Smooth muscle cell (in vitro differentiated cells): ENCODE data around the gene CEACAM3. TPM values are rescaled to one million over a fixed set of nuclear protein-coding genes. Genes with fewer than 3 reads are reported as not detected.
"Not testable (repeated sequence)": the region's sequence is repeated elsewhere in the genome, so short reads cannot be mapped to it uniquely, and the experiment has no call there.

ENCODE experiments used
- DNase-seq: peaks from one replicate; lab custom pipeline; 2025; ENCODE audit not compliant: unreplicated experiment; lab: John Stamatoyannopoulos, UW
- H2AFZ ChIP-seq: fragments of 200-600 bp; sonication (generic); 2 replicates; pipeline ENCODE4 v1.6.0; 2016; ENCODE audit warnings: antibody characterized with exemption, low read depth, mild to moderate bottlenecking
- H3F3A ChIP-seq: fragments of 200-600 bp; sonication (generic); 2 replicates; pipeline ENCODE4 v1.6.0; 2017; ENCODE audit warnings: antibody characterized with exemption, low read depth
- H3K27ac ChIP-seq: fragments of 200-600 bp; sonication (generic); 2 replicates; pipeline ENCODE4 v1.5.1; 2016; ENCODE audit warnings: low read depth, mild to moderate bottlenecking
- H3K27me3 ChIP-seq: fragments of 200-600 bp; sonication (generic); 2 replicates; pipeline ENCODE4 v1.6.1; 2016; ENCODE audit warnings: low read depth, mild to moderate bottlenecking
- H3K36me3 ChIP-seq: fragments of 200-600 bp; sonication (generic); 2 replicates; pipeline ENCODE4 v1.5.1; 2016; ENCODE audit warnings: low read depth
- H3K4me1 ChIP-seq: fragments of 200-600 bp; sonication (generic); 2 replicates; pipeline ENCODE4 v1.5.1; 2016; ENCODE audit warnings: low read depth
- H3K4me2 ChIP-seq: fragments of 200-600 bp; sonication (generic); 2 replicates; pipeline ENCODE4 v1.6.0; 2016; ENCODE audit warnings: mild to moderate bottlenecking
- H3K4me3 ChIP-seq: fragments of 200-600 bp; sonication (generic); 2 replicates; pipeline ENCODE4 v1.5.1; 2016; ENCODE audit warnings: mild to moderate bottlenecking
- H3K79me2 ChIP-seq: fragments of 200-600 bp; sonication (generic); 2 replicates; pipeline ENCODE4 v1.6.0; 2016; ENCODE audit warnings: low read depth, mild to moderate bottlenecking
- H3K9ac ChIP-seq: fragments of 200-600 bp; sonication (generic); 2 replicates; pipeline ENCODE4 v1.6.0; 2016; ENCODE audit warnings: low read depth
- H3K9me3 ChIP-seq: fragments of 200-600 bp; sonication (generic); replicated peaks from 2 replicates; pipeline ENCODE4 v1.5.1; 2016; ENCODE audit warnings: low read depth
- H4K20me1 ChIP-seq: fragments of 200-600 bp; sonication (generic); 2 replicates; pipeline ENCODE4 v1.6.0; 2016; ENCODE audit warnings: low read depth
- WGBS: methylation state at CpG from one replicate; pipeline ENCODE4 v1.1.7; 2016; ENCODE audit warnings: low lambda C conversion rate; 5-methylcytosine and 5-hydroxymethylcytosine counted together
- polyA plus RNA-seq: library from polyadenylated mRNA; unstranded; fragments of >200 nt; fragmentation: Nextera tagmentation; extraction: Ambion mirVana; gene quantifications from 2 replicates; pipeline ENCODE4 v1.2.1, GENCODE V29; 2016
- total RNA-seq: library from RNA; depleted of rRNA; stranded (reverse); fragments of >200 nt; gene quantifications from 2 replicates; pipeline ENCODE4 v1.2.3, GENCODE V29; 2014
- TF ChIP-seq, protein P1 (sequence below): fragments of 200-600 bp; sonication (generic); IDR thresholded peaks from 2 replicates; pipeline ENCODE4 v1.5.1; 2017; ENCODE audit warnings: borderline replicate concordance, mild to moderate bottlenecking, antibody characterized with exemption; ENCODE audit not compliant: insufficient read depth, poor library complexity, severe bottlenecking

Gene CEACAM3
- total and polyA plus RNA-seq, 2 experiments from 2014 or later, result not detected

DNA sequence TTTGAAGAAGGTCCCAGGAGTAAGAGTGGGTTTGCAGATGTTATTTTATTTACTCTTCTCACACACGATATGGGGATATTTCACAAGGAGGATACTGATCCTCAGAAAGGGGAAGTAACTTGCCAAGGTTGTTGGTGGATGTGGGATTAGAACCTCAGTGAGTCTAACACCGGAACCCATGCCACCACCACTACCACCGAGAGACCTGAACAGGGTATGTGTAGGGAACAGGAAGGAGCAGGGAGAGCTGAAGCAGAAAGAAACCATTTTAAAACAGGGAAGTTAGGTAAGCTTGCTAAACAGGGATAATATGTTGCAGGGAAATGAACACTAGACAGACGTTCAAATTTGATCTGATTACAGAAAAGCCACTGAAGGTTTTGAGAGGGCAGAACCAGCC, 11.6 kb upstream of the CEACAM3 start:
- Histone ChIP-seq H3K4me2 (no peak overlapping the region), H3F3A (no peaks in the 10 kb centered on the region), H3K4me1 (no peaks in the 10 kb centered on the region), H3K9me3 (no peaks in the 10 kb centered on the region), H2AFZ (no peak overlapping the region), H3K27me3 (peaks cover 10% of the 10 kb centered on the region), H3K27ac (no peak overlapping the region), H4K20me1 (no peaks in the 10 kb centered on the region), H3K79me2 (no peaks in the 10 kb centered on the region), H3K4me3 (no peak overlapping the region), H3K9ac (no peak overlapping the region), H3K36me3 (no peaks in the 10 kb centered on the region)
- WGBS, result 50% methylated on average over 4 of the region's 4 CpGs
- TF ChIP-seq, protein P1, sequence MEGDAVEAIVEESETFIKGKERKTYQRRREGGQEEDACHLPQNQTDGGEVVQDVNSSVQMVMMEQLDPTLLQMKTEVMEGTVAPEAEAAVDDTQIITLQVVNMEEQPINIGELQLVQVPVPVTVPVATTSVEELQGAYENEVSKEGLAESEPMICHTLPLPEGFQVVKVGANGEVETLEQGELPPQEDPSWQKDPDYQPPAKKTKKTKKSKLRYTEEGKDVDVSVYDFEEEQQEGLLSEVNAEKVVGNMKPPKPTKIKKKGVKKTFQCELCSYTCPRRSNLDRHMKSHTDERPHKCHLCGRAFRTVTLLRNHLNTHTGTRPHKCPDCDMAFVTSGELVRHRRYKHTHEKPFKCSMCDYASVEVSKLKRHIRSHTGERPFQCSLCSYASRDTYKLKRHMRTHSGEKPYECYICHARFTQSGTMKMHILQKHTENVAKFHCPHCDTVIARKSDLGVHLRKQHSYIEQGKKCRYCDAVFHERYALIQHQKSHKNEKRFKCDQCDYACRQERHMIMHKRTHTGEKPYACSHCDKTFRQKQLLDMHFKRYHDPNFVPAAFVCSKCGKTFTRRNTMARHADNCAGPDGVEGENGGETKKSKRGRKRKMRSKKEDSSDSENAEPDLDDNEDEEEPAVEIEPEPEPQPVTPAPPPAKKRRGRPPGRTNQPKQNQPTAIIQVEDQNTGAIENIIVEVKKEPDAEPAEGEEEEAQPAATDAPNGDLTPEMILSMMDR, result no peak
- no peak for DNase-seq

DNA sequence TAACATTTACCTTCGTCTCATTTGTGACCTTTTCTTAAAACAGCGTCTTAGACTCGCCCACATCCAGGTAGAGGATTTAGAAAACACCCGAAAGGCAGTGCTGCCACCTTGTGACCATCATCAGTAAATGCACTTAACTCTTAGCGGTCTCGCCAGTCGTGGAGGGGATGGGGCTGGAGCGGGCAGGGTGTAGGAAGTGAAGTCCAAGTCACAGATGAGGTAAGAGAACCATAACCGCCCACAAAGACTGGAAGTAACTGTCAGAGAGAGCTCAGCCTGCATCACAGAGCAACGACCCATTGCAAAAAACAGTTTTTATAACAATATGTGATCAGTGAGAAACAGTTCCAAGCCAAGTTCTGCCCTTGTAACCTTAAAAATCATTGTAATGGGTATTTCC, 10.7 kb upstream of the CEACAM3 start:
- TF ChIP-seq, protein P1, result peak; percentile 77
- Histone ChIP-seq H3K36me3 (no peaks in the 10 kb centered on the region), H3K4me1 (no peaks in the 10 kb centered on the region), H3F3A (no peaks in the 10 kb centered on the region), H3K9ac (no peak overlapping the region), H3K4me3 (no peak overlapping the region), H3K27ac (no peak overlapping the region), H4K20me1 (no peaks in the 10 kb centered on the region), H2AFZ (peak overlapping the region; percentile 54), H3K4me2 (no peak overlapping the region), H3K9me3 (no peaks in the 10 kb centered on the region), H3K27me3 (peaks cover 10% of the 10 kb centered on the region), H3K79me2 (no peaks in the 10 kb centered on the region)
- no peak for DNase-seq
- whole genome bisulfite sequencing, result 2% methylated on average over 10 of the region's 10 CpGs

DNA sequence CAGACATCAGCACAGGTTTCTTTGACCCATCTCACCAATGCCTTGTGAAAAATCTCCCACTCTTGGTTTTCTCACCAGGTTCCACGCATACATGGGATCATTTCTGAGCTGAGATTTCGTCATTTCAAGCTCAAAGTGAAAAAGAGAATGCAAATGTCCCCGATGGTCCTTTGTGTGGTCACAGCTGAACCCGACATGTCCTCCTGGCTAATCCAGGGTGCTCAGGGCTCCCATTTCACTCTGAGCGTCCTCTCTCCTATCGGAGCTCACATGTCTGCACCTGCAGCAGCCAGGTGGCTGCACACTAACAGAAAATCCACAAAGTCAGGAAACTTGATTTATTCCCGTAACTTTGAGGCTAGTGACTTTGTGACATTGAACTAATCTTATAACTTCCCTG, 9.3 kb upstream of the CEACAM3 start:
- H3K4me1 ChIP-seq, result no peaks in the 10 kb centered on the region
- 59% methylated on average over 7 of the region's 7 CpGs for WGBS
- peaks cover 10% of the 10 kb centered on the region for H3K27me3 ChIP-seq
- no peak overlapping the region for H3K4me2 ChIP-seq
- no peak for DNase-seq
- H3K9ac ChIP-seq, result no peak overlapping the region
- TF ChIP-seq, protein P1, result no peak
- no peaks in the 10 kb centered on the region for H4K20me1 ChIP-seq
- no peaks in the 10 kb centered on the region for H3K79me2 ChIP-seq
- H3K36me3 ChIP-seq, result no peaks in the 10 kb centered on the region
- H3K27ac ChIP-seq, result no peak overlapping the region
- no peaks in the 10 kb centered on the region for H3K9me3 ChIP-seq
- no peaks in the 10 kb centered on the region for H3F3A ChIP-seq
- H3K4me3 ChIP-seq, result no peak overlapping the region
- no peak overlapping the region for H2AFZ ChIP-seq

DNA sequence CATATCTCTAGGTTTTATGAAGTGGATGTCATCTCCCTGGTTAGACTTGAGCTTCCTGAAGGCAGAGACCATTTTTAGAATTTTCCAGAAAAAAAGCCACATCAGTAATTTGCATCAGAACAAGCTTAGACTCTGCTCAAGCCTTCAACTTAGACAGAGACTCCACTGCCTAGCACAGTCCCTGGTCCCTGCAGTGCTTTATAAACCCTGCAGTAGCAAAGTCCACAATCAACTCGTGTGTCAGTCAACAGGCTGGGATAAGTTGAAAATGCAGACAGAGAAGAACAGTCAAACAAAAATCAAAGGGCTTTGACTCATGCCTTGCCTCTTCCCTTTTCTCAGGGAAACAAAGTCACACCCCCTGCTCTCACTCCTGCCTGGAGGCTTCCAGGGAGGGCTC, 7.9 kb upstream of the CEACAM3 start:
- H3K4me3 ChIP-seq, result not testable (repeated sequence)

DNA sequence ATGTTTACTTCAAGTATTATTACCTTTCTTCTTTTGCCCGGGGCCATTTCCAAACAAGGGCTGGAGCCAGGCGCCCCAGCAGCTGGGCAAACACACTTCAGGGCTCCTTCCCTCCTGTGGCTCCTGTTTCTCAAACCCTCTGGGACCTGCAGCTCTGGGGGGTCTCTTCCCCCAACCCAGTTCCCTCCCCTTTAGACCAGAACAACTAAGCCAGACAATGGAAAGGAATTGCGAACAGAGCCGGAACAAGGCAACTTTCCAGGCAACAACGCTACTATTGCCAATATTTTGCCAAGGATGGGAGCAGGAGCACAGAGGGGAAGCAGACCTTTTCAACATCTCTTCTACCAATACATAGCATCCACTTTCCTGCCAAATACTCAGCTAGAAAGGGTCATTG, 7.3 kb upstream of the CEACAM3 start:
- H3K4me2 ChIP-seq, H3K9me3 ChIP-seq, DNase-seq, H2AFZ ChIP-seq, H3K79me2 ChIP-seq, H3K4me1 ChIP-seq, H4K20me1 ChIP-seq, H3F3A ChIP-seq, H3K27ac ChIP-seq, H3K36me3 ChIP-seq, H3K27me3 ChIP-seq, H3K4me3 ChIP-seq, H3K9ac ChIP-seq: not testable (repeated sequence)
- WGBS, result 89% methylated on average over 3 of the region's 5 CpGs

More for the DNA sequence above, 7.9 kb upstream of the CEACAM3 start:
- not testable (repeated sequence) for H3K9me3 ChIP-seq, H3K79me2 ChIP-seq, H3K27me3 ChIP-seq, H2AFZ ChIP-seq, H3K36me3 ChIP-seq, H3K27ac ChIP-seq, DNase-seq, H3F3A ChIP-seq, H4K20me1 ChIP-seq, H3K4me2 ChIP-seq, H3K9ac ChIP-seq, H3K4me1 ChIP-seq
- WGBS, result no CpG with 5 or more reads among the region's 1 CpG
